ENCODE results near the gene EXOSC9.
"Not testable (repeated sequence)": the region's sequence is repeated elsewhere in the genome, so short reads cannot be mapped to it uniquely, and the experiment has no call there.

EXOSC9 gene, protein sequence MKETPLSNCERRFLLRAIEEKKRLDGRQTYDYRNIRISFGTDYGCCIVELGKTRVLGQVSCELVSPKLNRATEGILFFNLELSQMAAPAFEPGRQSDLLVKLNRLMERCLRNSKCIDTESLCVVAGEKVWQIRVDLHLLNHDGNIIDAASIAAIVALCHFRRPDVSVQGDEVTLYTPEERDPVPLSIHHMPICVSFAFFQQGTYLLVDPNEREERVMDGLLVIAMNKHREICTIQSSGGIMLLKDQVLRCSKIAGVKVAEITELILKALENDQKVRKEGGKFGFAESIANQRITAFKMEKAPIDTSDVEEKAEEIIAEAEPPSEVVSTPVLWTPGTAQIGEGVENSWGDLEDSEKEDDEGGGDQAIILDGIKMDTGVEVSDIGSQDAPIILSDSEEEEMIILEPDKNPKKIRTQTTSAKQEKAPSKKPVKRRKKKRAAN

DNA sequence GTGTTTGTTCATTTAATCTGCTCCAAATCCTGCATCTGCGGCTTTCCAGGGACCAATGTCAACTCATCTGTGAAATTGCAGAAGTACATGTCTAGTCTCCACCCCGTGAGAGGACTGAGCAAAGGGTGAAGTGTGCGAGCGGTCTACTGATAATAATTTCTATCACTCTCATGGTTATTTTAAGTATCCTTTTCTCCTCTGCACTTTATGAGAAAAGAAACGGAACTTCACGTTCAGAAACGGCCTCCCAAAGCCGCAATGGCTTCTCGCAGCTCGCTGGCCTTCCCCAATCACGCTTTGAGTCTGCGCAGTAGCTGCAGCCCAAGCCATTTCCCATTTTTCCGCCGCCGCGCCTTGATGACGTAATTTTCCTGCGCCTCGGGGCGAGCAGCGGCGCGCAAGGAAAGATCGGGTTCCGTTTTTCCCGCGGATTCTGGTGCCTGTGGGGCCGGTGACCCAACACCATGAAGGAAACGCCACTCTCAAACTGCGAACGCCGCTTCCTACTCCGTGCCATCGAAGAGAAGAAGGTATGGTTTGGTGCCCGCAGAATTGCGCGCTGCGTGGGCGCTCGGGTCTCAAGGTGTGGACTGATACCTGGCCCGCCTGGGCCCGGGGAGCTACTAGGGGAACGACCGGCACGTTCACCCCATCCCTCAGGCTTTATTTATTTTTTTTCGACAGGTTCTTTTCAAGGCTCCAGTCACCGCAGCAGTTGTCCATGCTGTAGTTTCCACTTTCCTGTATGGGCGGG is at the start of gene EXOSC9:
Gene EXOSC9, plus strand, starts transcription at position 363 of the 754 bp plus-strand sequence. Its CDS starts 102 bp downstream, at position 465.
- peak; percentile 90 for DNase-seq

DNA sequence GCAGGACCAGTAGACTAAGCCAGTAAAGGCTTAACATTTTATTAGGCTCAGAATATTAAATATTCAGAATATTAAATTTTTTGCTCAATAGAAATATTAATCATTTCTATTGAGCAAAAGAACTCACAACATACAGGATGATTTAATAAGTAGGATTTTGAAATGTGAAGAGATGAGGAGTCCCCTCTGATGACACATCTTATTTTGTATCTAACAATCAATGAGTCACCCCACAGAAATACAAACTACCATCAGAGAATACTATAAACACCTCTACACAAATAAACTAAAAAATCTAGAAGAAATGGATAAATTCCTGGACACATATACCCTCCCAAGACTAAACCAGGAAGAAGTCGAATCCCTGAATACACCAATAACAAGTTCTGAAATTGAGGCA is 49.0 kb upstream of the EXOSC9 start:
- not testable (repeated sequence) for DNase-seq

DNA sequence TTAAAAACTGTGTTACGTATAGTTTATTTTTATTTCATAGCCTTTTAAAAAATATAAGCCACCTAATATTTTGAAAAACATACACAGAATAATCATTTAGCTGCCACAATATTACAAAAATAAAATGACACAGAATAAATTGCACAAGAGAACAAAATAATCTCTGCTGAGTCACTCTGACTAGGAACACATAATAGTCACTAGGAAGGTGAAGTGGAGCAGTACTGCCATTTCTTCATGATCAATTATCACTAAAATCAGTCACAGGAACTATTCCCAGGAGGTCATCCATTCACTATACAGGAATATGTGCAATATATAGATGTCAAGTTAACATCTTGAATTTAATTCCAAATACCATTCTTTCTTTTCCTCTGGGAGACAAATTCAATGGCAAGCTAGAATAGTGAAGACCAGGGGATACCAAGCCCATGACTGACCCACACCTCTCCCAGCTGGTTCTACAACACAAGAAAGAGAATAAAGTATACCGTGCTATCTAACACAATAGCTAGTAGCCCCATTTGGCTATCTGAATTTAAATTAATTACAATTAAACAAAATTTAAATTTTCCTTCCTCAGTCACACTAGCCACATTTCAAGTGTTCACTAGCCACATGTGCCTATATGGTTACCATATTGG is 42.1 kb upstream of the EXOSC9 start:
- DNase-seq, result no peak

DNA sequence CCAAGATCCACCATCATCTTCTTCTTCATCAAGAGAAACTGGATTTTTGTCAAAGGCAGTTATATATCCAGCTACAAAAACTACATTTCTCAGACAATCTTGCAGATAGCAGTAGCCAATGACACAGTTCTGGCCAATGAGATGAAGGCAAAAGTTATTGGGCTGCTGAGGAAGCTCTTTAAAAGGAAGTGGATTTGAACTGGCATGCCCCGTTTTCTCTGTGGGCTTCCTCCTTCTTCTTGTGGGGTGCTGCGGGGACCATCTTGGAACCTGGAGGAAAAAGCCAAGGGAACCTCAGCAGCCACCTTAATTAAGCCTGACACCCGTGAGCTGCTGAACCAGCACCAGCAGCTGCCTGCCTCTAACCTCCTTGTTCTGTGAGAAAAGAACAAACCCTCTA is 40.9 kb upstream of the EXOSC9 start:
- no peak for DNase-seq

DNA sequence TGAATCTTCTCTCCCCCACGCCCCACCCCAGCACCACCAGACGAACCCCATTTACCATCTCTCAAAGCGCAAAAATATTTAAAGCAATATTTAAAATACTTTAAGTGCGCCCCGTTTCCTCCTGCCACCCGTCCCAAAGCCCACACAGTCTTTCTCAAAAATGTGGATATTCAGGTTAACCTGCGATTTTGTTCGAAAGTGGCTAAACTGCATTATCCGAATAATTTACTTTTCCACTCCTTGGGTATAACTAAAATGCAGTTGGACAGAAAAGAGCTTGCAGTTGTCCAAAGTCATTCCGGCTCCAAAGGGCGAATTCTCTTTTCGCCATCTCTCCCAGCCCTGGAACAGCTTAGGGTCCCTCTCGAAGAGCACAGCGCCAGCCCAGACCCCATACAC is 36.8 kb upstream of the EXOSC9 start:
- no peak for DNase-seq

DNA sequence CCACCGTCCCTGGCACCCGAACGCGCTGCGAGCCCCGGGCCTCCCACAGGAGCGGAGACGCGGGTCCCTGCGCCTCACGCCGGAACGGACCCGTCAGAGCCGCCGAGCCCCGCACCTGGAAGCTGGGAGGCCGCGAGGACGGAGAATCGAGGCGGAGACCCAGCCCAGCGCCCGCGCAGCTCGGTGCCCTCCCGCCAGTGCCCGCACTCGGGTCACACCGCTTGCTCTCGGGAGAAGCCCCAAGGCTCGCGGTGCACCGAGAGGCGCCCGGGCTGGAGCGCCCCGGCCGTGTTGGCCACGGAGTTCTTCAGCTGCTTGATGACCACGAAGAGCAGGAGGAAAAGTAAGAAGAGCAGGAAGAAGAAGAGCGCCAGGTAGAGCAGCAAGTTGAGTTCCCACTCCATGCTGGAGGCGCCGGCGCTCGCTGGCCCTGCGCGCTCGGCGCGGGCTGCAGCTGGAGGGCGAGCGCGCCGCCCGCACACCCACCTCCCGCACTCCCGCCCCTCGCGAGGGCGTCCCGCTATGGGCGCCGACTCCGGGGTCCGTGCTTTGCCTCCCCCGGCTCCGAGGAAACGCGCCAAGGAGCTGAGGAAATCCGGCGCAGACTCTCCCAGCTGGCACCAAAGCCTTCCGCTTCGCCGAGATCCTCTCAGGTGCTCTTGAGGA is 36.3 kb upstream of the EXOSC9 start, which contains the start of gene SMIM43:
Gene SMIM43, minus strand, starts transcription at position 463 of the 666 bp plus-strand sequence. Its CDS starts 59 bp downstream, at position 404.
- no peak for DNase-seq

DNA sequence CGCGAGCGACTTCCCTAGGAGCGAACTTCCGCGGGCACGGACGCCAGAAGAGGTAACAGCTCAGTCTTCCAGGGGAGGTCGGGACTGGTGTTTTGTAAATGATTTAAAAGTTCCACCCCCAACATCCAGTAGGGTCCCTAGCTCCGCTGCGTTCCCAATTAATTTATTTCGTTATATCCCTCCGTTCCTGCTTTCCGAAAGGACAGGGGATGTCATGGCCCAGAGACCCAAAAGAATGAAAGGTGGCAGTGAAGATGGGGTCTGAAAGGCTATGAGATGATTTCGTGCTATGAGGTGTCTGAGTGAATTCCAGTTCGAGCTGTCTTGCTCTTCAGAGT is 35.8 kb upstream of the EXOSC9 start:
- DNase-seq, result no peak

DNA sequence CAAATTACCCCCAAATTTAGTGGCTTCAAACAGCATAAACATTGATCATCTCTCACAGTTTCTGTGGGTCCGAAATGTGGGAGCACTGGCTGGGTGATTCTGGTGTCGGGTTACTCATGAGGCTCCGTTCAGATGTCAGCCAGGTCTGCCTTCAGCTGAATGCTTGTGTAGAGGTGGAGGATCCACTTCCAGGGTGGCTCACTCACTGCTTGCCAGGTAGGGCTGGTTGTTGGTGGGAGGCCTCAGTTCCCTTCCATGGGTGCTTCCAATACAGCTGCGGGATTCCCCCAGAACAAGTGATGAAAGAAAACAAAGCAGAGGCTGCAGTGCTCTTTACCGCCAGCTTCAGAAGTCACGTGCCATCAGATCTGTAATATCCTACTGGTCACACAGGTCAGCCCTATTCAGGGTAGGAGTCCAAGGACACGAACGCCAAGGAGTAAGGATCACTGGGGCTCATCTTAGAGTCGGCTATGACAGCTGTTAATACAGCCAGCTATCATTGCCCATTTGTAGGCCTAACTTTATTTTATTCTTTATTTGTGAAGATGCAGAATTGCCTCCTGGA is 35.1 kb upstream of the EXOSC9 start:
- DNase-seq, result no peak

DNA sequence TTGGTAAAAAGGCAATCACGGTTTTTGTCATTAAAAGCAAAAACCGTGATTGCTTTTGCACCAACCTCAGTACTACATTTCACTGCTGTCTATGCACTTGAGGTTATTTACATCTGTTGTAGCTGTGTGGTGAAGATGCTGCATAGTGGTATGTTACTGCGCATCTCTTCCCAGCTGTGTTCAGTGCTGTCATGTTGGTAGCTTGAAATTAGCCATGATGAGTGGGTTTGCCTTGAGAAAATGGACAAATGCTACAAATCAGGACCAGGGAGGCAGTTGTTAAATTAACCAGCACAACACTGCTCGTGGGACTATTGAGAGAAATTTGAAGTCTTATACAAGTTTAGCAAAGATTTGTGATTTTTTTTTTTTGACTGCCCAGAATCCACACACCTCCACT is 34.0 kb upstream of the EXOSC9 start:
- no peak for DNase-seq

DNA sequence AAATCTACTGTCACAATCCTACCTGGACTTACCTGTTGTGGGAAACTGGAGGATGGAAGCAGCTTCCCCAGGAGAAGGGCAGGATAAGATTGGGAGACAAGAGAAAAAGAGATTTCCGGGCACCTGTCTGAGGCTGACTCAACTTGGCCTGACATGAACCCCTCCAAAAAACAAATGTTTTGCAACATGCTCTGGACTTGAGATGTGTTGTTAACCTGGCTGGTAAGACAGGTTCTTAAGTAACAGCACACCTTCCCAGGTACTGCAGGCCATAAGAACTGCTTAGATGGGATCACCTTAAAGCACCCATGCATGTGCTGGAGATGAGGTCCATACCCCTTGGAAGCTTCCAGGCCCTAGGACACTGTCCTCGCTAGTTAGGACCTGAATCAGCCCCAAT is 31.8 kb upstream of the EXOSC9 start:
- no peak for DNase-seq

DNA sequence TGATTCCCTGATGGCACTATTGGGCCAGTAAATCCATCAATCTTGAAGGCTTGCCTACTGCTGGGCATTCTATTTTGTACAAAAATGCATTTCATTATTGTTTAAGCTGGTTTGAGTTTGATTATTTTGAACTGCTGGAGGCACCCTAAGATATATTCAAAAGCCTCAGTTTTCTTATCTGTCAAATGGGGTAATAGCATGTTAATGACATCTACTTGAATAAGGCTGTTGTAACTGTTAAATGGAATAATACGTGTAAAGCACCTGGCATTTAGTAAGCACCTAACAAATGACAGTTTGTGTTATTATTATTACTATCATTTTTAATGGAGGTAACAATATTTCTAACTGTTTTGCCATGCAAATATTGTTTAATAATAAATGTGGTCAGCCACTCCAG is 29.3 kb upstream of the EXOSC9 start:
- DNase-seq, result no peak

DNA sequence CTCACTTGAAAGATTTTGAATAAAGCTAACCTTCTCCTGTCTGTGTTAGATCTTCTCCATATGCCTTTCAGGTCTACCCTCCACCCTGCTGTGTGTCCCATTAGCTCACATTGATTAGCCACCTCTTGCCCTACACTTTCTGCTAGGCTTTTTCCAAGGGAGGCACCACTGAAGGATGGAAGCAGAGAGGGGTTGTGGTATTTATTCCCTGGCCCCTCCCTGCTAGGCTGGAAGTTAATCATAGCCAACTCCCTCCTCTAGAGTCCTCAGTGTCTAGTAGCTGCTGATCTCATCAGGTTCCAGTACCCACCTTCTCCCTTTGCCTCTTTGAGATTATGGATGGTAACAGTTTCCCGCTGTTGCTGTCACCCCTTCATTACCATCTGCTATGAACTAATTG is 27.2 kb upstream of the EXOSC9 start:
- DNase-seq, result no peak

DNA sequence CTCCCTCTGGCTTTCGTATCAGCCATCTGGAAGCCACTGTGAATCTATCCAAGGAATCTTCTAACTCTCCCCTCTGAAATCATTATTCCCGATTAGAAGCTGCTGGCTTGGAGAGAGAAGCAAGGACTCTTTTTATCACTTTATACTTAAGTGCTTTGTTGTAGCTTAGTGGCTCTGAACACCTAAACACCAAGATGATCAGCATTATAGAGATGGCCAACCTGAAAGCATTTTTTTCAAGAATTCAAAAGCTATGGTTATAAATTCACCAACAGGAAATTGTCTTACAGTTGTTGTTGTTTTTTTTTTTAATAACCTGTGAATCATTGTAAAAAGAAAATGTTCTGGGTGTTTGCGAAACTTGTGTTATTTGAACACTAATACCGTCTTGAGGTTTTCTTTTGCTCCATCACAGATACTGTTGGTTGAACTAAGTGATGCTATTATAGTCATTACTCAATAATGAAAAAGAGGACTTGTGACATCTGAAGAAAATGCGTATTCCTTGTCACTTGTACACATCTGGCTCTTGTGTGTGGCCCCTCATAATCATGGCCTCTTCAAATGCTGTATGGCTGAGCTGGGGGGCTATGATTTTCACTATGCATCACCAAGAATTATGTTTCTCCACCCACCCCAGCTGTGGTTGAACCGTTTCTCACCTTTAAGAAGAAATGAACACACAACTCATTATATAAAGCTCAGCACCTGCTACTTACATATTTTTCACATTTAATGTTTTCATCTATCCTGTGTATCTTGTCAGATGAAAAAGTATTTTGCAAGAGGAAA is 24.3 kb upstream of the EXOSC9 start:
- DNase-seq, result no peak

DNA sequence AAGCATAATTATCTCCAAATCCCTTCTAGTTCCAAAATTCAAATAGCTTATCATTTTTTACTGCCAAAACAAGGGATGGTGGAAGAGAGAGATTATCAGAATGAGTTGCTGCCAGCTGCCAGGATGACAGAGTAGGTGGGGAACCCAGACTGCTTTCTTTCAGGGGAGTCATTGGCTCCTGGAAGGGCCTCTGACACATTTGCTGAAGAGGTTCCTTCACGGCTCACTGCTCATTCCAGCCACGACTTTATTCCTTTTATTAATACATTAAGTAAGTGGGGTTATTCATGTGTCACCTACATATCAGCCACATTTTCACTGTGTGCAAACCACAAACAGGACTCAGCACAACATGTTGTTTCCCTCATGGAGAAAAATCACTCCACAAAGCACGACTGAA is 23.5 kb upstream of the EXOSC9 start:
- DNase-seq, result no peak

DNA sequence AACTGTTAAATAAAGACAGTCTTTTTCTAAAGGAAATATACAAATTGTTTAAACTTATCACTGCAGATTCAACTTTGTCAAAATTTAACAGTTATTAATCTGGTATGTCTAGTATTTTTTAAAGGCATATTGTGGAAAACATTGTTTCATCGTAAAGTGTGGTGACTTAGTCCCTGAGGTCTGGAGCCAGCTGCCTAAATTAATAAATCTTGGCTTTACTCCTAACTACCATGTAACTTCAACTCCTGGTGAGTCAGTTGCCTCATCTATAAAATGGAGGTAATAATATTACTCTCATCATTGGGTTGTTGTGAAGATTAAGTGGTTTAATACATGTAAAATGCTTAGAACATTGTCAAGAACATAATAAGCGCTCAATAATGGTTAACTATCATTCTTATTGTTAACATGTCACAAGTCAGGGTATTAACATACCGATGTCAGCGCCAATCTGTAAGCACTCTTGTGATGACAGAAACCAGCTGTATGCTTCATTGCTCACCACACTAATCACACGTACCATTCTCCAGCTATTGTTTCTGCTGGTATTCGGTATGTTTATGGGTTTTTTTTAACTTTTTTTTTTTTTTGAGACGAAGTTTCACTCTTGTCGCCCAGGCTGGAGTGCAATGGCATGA is 22.0 kb upstream of the EXOSC9 start:
- DNase-seq, result no peak

DNA sequence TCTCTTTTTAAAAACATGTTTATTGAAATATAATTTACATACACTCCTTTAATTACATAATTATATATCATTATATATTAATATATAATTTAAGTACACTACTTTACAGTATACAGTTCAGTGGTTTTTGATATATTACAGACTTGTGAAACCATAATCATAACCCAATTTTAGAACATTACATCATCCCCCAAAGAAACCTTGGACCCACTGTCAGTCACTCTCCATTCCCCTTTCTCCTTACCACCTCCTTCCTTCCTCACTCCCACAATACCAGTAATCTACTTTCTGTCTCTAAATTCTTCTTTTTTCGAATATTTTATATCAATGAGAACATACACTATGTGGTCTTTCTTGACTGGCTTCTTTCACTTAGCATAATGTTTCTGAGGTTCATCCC is 17.9 kb upstream of the EXOSC9 start:
- no peak for DNase-seq

DNA sequence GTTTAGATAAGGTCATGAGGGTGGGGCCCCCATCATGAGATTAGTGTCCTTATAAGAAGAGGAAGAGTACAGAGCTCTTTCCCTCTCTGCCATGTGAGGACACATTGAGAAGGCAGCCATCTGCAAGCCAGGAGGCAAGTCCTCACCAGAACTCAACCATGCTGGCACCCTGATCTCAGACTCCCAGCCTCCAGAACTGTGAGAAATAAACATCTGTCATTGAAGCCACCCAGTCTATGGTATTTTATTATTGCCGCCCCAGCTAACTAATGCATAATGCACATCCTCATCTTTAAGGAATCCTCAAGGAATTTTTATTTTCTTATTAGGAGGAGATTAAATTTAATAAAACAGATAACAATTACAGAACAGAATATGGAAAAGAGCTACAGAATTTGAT is 16.7 kb upstream of the EXOSC9 start:
- DNase-seq, result no peak

DNA sequence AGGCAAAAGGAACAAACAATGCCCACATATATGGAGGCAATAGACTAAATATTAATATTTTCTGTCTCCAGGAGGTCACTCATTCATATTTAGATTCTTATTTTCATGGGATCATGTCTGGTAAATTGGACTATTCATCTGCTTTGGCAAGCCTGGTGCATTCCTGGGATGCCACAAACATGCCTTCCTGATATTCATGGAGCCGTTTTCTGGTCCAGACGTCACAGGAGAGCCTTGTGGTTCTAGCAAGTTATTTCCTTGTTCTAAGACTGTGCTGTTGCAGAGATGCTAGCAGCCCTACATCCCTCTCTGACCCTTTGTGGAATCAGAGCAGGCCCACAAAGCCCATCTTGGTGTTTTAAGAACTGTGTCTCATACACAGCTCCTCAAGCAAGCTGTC is 16.1 kb upstream of the EXOSC9 start:
- no peak for DNase-seq

DNA sequence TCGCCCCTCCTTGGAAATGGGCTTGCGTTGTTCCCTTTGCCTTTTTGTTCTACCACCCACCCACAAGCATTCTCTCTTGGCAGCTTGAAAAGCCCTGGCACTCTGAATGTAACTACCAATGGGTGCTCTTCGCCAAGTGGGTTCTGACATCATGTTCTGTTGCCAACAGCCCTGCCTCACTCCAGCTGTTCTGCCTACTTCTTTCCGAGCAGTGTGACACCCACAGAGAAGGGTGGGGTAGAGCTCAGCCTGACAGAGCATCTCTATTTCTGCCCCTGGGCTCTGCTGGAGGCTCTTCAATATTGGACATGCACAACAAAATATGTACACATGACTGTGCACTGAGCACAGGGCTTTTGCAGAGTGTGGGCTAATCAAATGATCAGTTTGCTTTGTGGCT is 15.6 kb upstream of the EXOSC9 start:
- no peak for DNase-seq

DNA sequence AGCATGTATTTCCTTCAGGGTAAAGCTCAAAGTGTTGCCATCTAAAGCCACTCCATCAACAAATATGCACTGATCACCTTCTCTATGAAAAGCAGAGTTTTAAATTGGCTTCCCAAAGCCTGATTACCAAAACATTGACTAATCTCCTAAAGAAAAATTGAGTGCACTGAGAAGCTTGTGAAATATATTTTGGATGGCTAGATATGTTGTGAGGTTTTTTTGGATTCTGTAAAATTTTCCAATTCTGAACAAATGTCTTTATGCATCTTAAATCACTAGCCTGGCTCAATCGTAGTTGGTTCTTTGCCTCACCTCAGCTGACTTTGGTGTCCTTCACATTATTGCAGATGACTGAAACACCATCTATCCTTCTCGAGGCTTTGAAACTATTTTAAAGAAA is 14.9 kb upstream of the EXOSC9 start:
- DNase-seq, result no peak

DNA sequence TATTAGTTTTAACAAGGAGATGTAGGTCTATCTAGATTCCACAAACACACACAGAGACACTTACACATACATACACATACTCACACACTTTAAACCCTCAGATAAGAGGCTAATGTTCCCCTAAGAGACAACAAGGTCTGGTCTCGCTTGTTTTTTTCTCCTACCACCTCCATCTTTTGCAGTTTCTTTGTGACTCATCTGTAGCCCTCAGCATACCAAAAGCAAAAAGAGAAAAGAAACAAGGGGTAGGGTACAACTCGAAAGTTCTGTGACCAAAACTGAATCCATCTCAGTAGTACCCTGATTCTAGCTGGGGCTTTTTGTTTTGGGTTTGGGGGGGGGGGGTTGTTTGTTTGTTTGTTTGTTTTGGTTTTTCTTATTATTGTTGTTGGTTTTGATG is 12.2 kb upstream of the EXOSC9 start:
- DNase-seq, result no peak

DNA sequence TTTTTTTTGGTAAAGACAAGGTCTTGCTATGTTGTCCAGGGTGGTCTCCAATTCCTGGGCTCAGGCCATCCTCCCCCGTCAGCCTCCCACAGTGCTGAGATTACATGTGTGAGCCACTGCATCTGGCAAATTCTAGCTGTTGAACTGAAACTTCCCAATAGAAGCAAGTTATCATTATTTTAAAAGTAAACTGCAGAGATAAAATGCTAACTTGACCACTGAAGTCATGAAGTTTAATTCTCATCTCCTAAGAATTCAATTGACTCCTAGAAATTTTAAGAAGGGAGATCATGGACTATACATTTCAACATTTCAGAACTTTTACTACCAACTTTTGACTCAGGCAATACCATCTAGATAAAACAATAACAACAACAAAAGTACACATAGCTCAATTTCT is 11.7 kb upstream of the EXOSC9 start:
- DNase-seq, result no peak

Data from NCI-H345 (cell line).